HG03442 (cell line): ENCODE measurements around the gene LGALSL.
A peak's percentile ranks its signal among the peaks of the same experiment; 100 is the strongest.

Experiments used
- ATAC-seq: cut with Tn5 transposase; IDR thresholded peaks from one replicate; pipeline ENCODE4 v1.9.1; 2021; ENCODE audit warnings: mild to moderate bottlenecking, moderate library complexity; ENCODE audit not compliant: unreplicated experiment

The LGALSL gene

DNA sequence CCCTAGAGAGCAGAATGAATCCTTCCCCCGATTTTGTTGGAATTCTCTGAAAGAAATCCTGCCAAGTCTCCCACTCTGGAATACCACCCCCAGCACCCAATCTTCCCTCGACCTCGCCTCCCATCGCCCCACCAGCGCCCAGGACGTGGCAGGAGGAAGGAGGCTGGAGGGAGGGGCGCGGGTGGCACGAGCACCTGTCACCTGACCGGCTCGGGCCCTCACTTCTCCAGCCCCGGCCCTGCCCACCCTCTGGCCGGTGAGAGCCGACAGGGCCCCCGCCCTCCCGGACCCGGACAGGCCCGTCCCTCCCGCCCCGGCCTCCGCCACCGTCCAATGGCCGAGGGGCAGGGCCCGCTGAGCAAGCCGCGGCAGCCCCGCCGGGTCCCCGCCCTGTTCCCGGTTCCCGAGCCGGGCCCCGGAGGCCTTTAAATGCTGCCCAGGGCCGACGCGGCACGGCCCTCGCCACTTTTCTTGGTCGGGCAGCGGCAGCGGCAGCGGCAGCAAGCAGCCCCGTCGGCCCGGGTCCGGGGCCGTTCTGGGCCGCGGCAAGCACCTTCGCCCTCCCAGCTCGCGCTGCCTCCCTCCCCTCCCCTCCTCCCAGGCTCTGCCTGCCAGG, at the start of gene LGALSL:
TSS of gene LGALSL (plus strand) at position 393 of the 616 bp plus-strand sequence. CDS start 384 bp downstream, outside the sequence.
- ATAC-seq, result peak; percentile 65

DNA sequence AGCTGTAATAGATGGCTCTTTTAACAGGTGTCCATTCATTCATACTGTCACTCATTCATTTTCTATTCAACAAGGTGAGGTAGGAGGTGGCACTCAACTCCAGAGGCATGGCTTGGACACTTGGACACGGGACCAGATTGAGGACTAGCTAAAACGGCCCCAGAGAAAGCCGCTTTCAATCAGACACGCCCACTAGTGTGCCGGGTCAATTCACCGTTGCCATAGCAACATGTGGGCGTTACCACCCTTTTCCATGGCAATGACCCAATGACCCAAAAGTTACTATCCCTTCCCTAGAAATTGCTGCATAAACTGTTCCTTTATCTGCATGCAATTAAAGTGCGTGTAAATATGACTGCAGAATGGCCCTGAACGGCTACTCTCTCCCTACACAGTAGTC, 49.2 kb upstream of the LGALSL start:
- no peak for ATAC-seq

DNA sequence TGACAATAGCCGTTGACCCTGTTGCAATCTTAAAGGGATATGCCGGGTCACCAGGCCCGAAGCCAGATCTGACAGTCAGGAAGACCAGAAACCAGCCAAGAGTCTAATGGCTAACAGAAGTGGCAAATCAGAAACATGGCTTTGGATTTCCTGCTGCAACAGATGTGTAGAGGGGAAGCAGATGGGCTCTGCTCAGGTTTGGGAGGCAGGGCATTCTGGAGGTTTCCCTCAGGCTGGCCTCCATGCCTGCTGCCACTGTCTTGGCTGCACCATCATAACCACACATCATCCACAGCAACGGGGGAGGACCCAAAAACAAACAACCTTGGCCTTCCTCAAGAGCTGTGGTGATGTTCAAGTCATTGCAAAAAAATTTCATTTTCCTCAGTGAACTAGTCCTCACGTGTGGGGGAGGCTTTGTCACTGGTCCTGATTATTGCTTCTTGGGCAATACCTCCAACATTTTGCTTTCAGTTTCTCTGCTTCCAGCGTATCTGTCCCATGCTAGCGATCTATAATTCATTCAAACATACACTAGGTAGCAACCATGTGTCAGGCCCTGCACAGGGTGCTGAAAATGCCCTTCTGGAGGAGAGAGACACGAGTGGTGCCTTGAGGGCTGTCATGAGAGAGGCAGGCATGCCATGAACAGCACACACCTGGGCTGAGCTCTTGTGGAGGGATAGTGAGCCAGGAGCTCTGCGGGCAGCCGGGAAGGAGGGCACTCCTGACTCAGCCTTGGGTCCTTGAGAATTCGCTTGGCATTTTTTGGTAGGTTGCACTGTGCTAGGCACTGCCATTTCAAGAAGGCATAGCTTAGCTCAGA, 48.2 kb upstream of the LGALSL start:
- no peak for ATAC-seq

DNA sequence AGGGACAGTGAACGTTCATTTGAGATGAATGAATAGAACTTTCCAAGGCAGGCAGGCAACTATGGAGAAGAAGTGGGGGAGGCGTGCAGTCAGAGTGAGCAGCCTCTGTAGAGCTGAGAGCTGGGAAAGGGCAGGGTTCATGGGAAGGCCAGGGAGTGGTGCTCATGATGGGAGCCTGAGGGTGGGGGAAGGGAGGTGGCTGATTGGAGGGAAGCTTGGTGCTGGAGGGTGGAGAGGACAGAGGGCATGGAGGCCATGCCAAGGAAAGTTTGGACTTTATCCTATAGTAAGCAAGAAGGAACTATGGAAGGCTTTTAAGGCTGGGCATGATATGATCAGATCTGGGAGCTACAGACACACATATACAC, 47.6 kb upstream of the LGALSL start:
- ATAC-seq, result no peak

DNA sequence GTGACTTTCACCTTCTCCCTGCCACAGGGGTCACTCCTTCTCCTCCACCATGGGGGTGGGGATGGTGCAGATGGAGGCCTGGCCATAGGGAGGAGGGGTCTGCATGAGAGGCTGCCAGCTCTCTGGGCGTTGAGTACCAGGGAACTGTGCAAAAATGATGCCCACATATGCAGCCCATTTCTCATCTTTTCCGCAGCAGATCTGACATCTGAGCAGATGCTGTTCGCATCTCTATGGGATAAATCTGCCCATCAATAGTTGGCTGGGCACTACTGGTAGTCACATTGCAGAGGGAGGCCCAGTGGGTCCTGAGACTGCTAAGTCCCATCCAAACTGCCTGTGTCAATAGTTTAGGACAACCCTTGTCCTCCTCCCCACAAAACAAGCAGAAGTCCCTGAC, 45.9 kb upstream of the LGALSL start:
- no peak for ATAC-seq

DNA sequence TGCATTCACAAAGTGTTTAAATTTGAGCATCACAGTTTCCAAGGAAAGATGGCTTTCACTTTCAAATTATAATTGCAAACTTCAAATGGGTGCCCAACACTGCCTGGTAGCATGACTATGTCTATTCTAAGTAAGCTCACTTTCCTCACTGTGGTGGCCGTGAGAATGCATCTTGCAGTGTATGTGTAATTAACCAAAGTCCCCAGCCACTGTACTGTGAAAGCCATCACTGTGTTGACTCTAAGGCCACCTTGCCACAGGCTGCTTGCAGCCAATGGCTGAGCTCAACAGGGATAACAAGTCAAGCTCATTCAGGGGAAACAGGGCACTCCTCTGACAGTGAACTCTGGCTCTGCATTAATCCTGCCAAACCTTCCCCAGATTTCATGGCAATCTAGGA, 43.3 kb upstream of the LGALSL start:
- no peak for ATAC-seq

DNA sequence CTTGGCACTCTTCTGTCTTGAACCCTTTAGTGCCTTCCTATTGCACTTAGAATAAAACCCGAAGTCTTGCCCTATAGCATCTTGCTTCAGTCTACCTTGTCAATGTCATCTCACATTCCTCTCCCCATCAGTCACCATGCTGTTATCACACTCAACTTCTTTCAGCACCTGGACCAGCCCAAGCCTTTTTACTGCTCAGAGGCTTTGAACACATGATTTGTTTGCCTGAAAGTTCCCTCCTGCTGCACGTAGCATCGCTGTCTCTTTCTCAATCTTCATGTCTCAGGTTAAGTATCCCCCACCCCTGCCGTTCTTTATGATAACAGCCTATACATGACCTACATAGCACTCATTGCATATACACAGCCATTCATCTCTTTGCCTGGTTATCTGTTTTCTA, 41.3 kb upstream of the LGALSL start:
- ATAC-seq, result no peak

DNA sequence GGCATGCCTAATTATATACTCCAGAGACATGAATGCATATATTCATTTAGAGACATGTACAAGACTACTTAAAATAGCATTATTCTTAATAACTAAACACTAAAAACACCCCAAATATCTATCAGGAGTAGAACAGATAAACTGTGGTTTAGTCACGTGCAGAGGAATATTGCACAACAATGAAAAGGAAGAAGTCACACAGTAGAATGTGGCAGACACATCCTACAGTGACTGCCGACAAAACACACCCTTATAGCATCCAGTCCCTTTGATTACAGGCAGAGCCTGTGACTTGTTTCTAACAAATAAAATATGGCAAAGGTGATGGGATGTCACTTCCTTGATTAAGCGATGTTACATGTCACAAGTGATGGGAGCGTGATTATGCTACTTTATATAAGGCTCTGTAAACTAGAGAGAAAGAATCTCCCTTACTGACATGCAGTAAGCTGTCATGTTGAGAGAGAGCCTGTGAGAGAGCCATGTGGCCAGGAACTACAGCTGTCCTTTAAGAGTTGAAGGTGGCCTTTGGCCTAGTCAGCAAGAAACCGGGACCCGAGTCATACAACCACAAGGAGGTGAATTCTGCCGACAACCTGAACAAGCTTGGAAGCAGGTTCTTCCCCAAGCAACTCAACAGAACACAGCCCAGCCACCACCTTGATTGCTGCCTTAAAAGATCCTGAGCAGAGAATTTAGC, 39.1 kb upstream of the LGALSL start:
- no peak for ATAC-seq

DNA sequence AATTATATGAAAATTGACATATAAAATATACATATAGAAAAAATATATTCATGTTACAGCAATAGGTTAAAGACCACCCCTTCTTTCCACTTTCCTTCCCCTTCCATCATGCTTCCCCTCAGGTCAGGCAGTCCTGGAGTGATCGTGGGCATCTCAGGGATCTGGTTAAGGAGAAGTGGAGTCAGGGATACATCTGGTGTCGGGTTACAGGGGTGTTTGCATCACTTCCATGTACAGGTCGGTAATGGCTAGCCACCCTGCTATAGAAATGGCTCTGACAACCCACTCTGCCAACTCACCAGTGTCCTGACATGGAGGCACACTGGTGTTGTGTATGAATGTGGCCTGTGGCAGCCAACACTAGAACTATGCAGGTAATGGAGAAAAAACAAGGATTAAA, 36.3 kb upstream of the LGALSL start:
- ATAC-seq, result no peak

DNA sequence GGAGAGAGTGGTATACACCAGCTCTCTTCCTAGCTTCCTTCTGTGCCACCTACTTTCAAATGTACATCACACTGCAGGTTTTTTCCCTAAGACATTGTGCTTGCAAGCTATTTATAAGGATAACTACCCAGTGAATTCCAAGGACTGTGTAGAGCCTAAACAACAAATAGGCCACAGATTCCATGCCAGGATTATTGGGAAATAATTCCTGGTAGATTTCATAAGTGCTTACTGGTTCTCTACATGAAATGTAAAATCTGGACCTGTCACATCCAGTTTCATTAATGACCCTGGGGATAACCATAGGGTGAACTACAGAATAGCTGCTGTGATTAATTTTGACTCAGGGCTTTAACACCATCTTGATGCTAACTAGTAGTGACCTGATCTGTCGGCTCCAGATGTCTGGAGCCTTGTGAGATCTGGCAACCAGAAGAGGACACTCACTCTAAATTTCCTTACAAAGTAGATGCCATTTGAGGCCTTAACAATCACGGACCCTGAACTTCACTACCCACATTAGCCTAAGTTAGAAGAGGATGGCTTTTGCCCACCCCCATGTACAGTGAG, 34.3 kb upstream of the LGALSL start:
- ATAC-seq, result no peak

DNA sequence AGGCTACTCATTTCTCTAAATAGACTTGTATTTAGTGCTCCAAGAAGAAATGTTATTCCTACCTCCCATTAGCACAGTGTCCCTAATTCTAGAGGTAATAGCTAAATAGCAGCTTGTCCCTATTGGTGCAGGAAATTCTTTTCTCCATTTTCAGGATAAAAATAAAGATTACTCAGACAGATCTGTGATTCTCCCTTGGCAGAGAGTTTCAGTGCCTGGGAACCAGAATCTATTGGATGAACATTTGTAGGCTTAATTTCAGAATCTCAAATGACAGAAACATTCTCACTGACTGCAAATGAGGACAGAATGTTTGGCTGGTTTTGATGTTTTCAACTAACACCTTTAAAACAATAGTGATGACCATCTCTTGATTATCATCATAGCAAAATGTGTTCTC, 33.3 kb upstream of the LGALSL start:
- no peak for ATAC-seq

DNA sequence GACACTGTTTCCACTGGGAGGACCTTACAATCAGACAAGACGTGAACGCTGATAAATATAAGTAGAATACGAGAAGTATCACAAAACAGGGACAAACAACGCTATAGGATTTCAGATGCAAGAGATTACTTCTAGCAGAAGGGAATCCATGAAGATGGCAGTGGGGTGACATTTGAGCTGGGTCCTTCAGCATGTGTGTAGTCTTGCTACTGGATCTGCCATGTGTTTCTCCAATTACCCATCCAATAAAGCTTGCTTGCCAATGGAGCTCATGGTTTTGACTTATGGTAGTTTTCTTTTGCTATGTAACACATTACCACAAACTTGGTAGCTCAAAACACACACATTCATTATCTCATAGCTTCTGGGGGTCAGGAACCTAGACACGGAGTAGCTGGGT, 32.8 kb upstream of the LGALSL start:
- ATAC-seq, result no peak

DNA sequence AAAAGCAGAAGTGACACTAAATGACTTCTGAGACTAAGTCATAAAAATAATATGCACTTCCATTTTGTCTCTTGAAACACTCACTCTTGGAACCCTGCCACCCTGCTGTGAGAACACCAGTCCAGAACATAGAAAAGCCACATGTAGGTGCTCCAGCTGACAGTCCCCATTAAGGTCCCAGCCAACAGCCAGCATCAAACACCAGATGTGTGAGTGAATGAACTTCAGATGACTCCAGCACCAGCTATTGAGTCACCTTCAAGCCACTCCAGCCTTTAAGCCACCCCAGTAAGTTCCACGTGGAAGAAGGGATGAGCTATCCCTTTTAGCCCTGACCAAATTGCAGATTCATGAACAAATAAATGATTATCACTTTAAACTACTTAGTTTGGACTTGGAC, 31.5 kb upstream of the LGALSL start:
- ATAC-seq, result no peak

DNA sequence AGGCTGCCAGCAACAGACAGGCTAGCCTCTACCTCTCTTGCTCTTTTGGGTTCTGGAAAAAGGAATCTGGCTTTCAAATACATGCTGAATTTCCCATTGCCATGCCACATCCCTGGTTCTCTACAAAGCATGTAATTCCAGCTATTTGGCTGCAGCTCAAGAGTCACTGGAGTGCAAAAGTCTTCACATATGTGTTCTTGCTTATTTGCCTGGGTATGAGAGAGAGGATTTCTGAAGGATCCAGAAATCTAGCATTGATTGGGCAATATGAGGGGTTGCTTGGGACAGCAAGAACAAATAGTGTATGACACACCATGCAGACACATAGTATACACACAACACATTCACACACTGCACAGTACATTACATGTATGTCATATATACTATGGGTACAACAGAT, 30.7 kb upstream of the LGALSL start:
- no peak for ATAC-seq

DNA sequence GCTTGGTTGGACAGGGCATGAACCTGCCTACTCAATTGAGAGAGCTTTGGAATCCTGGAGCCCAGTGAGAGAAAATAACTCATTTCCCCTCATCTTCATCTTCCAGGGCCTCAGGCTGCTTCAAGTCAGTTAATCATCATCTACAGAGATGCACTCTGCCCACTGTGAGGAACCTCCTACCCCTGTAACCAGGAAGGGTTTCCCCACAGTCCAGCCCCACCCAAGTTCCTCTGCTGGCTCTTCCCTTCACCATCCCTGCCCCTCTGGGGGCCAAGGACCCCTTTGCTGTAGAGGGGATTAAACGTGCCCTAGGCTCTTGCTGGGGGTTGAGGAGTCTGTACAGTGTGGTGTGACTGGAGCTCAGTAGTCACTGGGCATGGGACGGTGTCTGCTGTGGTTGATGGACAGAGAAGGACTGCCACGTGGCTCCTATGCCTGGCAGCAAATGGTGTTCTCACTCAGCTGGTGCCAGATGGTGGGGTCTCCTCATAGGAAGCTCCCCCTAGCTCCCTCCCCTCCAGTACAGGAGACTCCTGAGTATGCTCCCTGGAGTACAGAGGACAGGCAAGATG, 29.5 kb upstream of the LGALSL start:
- no peak for ATAC-seq

DNA sequence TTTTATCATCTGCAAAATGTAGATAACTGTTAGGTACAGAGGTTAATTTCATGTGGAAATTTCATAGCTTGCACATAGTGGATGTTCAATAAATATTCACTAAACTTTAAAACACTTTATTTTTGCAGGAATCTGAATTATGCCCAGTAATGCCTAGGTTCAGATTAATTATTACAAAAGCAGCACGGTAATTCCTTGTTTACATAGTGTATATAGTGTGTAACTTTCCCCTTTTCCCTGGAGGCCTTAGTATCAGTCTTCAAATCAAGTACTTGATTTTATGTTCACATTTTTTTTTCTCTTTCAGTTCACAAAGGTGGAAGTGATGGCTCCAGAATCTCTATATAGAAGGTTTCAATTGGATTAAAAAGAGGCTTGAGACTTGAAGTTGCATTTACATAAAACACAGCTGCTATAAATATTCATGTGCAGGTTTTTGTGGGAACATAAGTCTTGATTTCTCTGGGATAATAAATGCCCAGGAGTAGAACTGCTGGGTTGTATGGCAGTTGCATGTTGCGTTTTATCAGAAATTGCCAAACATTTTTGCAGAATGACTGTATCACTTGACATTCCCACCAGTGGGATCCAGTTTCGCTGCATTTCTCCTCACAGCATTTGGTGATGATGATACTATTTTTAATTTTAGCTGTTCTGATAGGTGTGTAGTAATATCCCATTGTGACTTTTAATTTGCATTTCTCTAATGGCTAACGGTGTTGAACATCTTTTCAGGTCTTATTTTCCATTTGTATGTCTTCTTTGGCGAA, 27.6 kb upstream of the LGALSL start:
- ATAC-seq, result no peak

DNA sequence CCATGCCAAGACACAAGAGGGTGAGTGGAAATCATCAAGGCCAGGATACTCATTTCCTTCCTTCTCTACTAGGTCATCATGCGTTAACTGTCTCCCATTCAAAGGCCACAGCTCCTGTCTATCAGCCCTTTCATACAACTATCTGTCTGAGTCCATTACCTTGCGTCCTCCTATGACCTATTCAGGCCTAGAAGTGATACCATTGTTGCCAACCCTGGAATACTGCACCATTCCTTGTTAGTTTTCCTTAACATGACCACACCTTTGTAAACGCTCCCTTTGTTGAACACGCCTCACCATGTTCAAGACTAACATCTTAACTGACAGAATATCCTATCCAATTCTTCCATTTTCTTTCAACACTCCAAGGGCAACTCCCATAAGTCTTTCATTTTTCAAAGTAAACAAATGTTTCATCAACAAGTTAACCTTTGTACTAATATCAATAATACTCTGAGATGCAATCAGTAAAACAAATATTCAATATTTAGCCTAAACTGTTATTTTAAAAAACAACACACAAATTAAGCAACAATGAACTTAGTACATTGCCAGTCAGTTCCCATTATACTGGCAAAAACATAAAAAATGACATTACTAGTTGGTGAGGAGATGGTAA, 19.8 kb upstream of the LGALSL start:
- ATAC-seq, result no peak

DNA sequence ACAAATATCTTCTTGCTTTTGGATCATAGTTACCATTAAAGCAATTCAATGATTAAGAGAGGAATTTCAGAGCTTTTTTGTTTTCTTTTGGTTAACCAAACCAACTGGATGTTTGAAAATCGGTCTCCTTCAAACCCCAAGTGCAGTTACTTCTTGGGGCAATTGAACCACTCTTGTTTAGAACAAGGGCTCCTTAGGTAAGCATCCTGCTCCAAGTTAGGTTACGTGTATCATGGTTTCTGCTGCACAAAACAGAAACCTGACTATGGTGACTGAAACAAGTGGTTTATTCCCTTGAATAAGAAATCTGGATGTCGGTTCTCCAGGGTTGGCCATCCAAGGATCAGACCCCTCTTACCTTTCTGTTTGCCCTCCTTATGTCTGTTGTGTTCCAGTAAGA, 16.1 kb upstream of the LGALSL start:
- no peak for ATAC-seq

DNA sequence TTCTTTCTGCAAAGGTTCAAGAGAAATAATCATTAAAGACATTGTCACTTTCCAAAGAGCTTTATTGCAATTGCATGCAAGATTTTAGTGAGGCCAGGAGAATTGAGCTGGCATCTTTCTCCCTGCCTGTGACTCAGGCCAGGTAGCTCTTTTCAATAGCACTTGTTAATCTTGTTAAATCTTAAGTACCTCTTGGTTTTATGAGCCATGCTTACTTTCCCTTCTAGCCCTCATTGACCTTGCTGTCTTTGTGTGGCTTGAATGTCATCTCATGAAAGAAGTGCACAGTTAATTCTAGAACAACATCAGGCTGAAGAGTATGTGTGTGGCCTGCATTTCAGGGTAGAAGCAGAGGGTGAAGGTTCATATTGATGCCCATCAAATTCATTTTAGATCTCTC, 14.8 kb upstream of the LGALSL start:
- no peak for ATAC-seq

DNA sequence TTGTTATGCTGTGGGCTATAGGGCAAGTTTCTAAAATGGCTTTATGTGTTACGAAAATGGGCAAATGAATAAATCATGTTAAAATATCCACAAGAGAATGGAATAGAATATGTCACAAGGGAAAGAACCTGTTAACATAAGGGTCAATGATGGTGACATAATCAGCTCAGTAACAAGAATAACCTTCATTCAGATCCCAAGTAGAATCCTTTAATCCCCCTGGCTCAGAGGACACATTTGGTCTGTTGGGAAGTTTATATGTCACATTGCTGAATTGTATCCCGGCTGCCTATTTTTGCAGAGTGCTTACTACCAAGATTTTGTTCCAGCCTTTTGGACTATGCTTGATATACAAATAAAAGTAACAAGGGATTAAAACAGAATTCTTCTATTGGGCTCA, 13.1 kb upstream of the LGALSL start:
- ATAC-seq, result no peak
